GM12878 (cell line): ENCODE measurements around the gene POU3F3. TPM values are rescaled to one million over a fixed set of nuclear protein-coding genes. Genes with fewer than 3 reads are reported as not detected.

Source experiments
- ATAC-seq: fragments of 200-7000 bp; cut with Tn5 transposase; 3 replicates; pipeline ENCODE4 v1.9.1; 2020; ENCODE audit warnings: mild to moderate bottlenecking, moderate library complexity
- BruUV-seq: library from RNA; stranded (reverse); fragments of 400-500 nt; replicated peaks from 2 replicates; lab custom pipeline; 2021; lab: Mats Ljungman, UMichigan
- CTCF ChIA-PET: fragments of 300-600 bp; sonication (Branson Sonifier 250); formaldehyde crosslinking; extraction: SDS; loops from one replicate; lab custom pipeline; 2021; ENCODE audit warnings: inconsistent platforms; lab: Yijun Ruan, JAX
- POLR2A ChIA-PET: fragments of 350-600 bp; formaldehyde crosslinking; extraction: SDS; loops from one replicate; lab custom pipeline; 2021; ENCODE audit warnings: inconsistent platforms; lab: Charles Lee
- RAD21 ChIA-PET: fragments of 300-600 bp; sonication (Branson Sonifier 250); formaldehyde crosslinking; loops from one replicate; lab custom pipeline; 2023; ENCODE audit warnings: antibody characterized with exemption; ENCODE audit not compliant: unreplicated experiment; lab: Charles Lee
- SMC1A ChIA-PET: fragments of 300-600 bp; sonication (Branson Sonifier 250); formaldehyde crosslinking; loops from one replicate; lab custom pipeline; 2023; ENCODE audit not compliant: unreplicated experiment, uncharacterized antibody; lab: Charles Lee
- DNase-seq: peaks from one replicate; pipeline ENCODE4 v3.0.0-alpha.2; 2011; ENCODE audit warnings: low read depth, low spot score
- FAIRE-seq: peaks from 3 replicates; lab custom pipeline; 2011; peaks lifted over from hg19 to GRCh38; lab: Jason Lieb, UNC
- H2AFZ ChIP-seq: 2 replicates; pipeline ENCODE4 v1.6.0; 2011; ENCODE audit warnings: low read depth, low read length, control low read depth; ENCODE audit not compliant: control insufficient read depth
- H3K27ac ChIP-seq: 2 replicates; pipeline ENCODE4 v1.5.1; 2011; ENCODE audit warnings: control low read depth; ENCODE audit not compliant: control insufficient read depth, insufficient read depth
- H3K27me3 ChIP-seq, 2 experiments: replicated peaks in 1 of 2; 2 replicates each; pipeline versions ENCODE4 v1.6.0 to v1.6.1; 2011; ENCODE audit warnings: low read length in 1 of 2; ENCODE audit not compliant: control insufficient read depth in 2 of 2, insufficient read depth in 2 of 2
- H3K36me3 ChIP-seq, 2 experiments: 2 replicates each; pipeline ENCODE4 v1.5.1; 2011; ENCODE audit warnings: low read length in 1 of 2; ENCODE audit not compliant: control insufficient read depth in 2 of 2, insufficient read depth in 2 of 2
- H3K4me1 ChIP-seq: 2 replicates; pipeline ENCODE4 v1.6.1; 2011; ENCODE audit warnings: mild to moderate bottlenecking, low read length, moderate library complexity, mixed read lengths; ENCODE audit not compliant: control insufficient read depth, insufficient read depth
- H3K4me2 ChIP-seq: 2 replicates; pipeline ENCODE4 v1.6.0; 2011; ENCODE audit warnings: control low read depth; ENCODE audit not compliant: control insufficient read depth, insufficient read depth
- H3K4me3 ChIP-seq: fragments of 200-600 bp; sonication (generic); 2 replicates; pipeline ENCODE4 v1.5.1; 2016
- H3K79me2 ChIP-seq: 2 replicates; pipeline ENCODE4 v1.6.0; 2011; ENCODE audit warnings: low read length; ENCODE audit not compliant: control insufficient read depth, insufficient read depth
- H3K9ac ChIP-seq: 2 replicates; pipeline ENCODE4 v1.8.0; 2011; ENCODE audit warnings: low read length, control low read depth, mixed read lengths; ENCODE audit not compliant: control insufficient read depth, insufficient read depth
- H3K9me3 ChIP-seq: replicated peaks from 3 replicates; pipeline ENCODE4 v1.5.1; 2011; ENCODE audit warnings: mild to moderate bottlenecking, low read length; ENCODE audit not compliant: control insufficient read depth, insufficient read depth
- H4K20me1 ChIP-seq: 2 replicates; pipeline ENCODE4 v1.6.0; 2011; ENCODE audit not compliant: control insufficient read depth, insufficient read depth
- CBX5 ChIP-seq: sonication (generic); IDR thresholded peaks from 2 replicates; pipeline ENCODE4 v1.6.1; 2016; ENCODE audit warnings: low read depth, moderate library complexity, mild to moderate bottlenecking, inconsistent platforms
- HSF1 ChIP-seq: fragments of 150-350 bp; IDR thresholded peaks from 2 replicates; pipeline ENCODE4 v1.6.1; 2014; ENCODE audit warnings: mild to moderate bottlenecking, low read depth, low read length
- NRF1 ChIP-seq: conservative IDR thresholded peaks from 2 replicates; pipeline ENCODE4 v1.6.1; 2011; ENCODE audit warnings: mild to moderate bottlenecking, low read depth, low read length, improper control_type of control experiment
- SIN3A ChIP-seq: IDR thresholded peaks from 2 replicates; pipeline ENCODE4 v1.6.1; 2012; ENCODE audit warnings: low read depth, low read length, improper control_type of control experiment
- SPI1 ChIP-seq: IDR thresholded peaks from 2 replicates; pipeline ENCODE4 v1.6.1; 2011; ENCODE audit warnings: low read depth, mild to moderate bottlenecking, low read length, moderate library complexity, borderline replicate concordance; ENCODE audit not compliant: insufficient read depth
- USF2 ChIP-seq: IDR thresholded peaks from 2 replicates; pipeline ENCODE4 v1.6.1; 2011; ENCODE audit warnings: low read depth, low read length, improper control_type of control experiment, borderline replicate concordance
- YY1 ChIP-seq: IDR thresholded peaks from 2 replicates; pipeline ENCODE4 v1.6.1; 2011; ENCODE audit warnings: low read depth, mild to moderate bottlenecking, low read length
- ZBED1 ChIP-seq: IDR thresholded peaks from 2 replicates; pipeline ENCODE4 v1.6.1; 2016; ENCODE audit warnings: borderline replicate concordance
- ZNF207 ChIP-seq: fragments of 450-650 bp; IDR thresholded peaks from 2 replicates; pipeline ENCODE4 v1.6.1; 2014; ENCODE audit warnings: antibody characterized with exemption, mild to moderate bottlenecking, borderline replicate concordance
- ZNF217 ChIP-seq: fragments of 450-650 bp; IDR thresholded peaks from 2 replicates; pipeline ENCODE4 v1.6.1; 2017; ENCODE audit warnings: antibody characterized with exemption, mild to moderate bottlenecking
- WGBS: methylation state at CpG from one replicate; pipeline ENCODE4 v1.1.6; 2016; ENCODE audit warnings: low lambda C conversion rate; ENCODE audit not compliant: insufficient replicate concordance, insufficient coverage; ENCODE audit errors: missing lambda C conversion rate; 5-methylcytosine and 5-hydroxymethylcytosine counted together
- in situ Hi-C: fragments of 300-500 bp; cut with MboI; formaldehyde crosslinking; loops from 9 replicates; pipeline ENCODE4 v1.14.3; 2018; ENCODE audit warnings: mixed read lengths
- intact Hi-C: fragments of 100-400 bp; cut with micrococcal nuclease; formaldehyde crosslinking; loops from one replicate; pipeline ENCODE4 v1.14.2; 2022; ENCODE audit not compliant: unreplicated experiment
- polyA plus RNA-seq, 11 experiments: library from polyadenylated mRNA; depleted of rRNA in 4 of 11; unstranded in 6 of 11; stranded (reverse) in 5 of 11; fragments of >200 nt; fragmentation: Nextera tagmentation in 4 of 11; fragmentation: Illumina TruSeq in 1 of 11; extraction: Ambion mirVana in 4 of 11; extraction: Trizol in 1 of 11; gene quantifications; 1 replicate in 1 of 11; 2 replicates in 10 of 11; pipeline versions ENCODE4 v1.2.1 to v1.2.3, GENCODE V29; 2011 to 2016; ENCODE audit warnings: inconsistent platforms in 2 of 11, missing spikeins in 2 of 11, low read depth in 1 of 11
- total RNA-seq, 4 experiments: library from RNA; depleted of rRNA in 3 of 4; stranded (reverse); fragments of >200 nt in 3 of 4; fragmentation: Illumina TruSeq in 1 of 4; extraction: Trizol in 1 of 4; gene quantifications; 2 replicates each; pipeline versions ENCODE4 v1.2.1 to v1.2.3, GENCODE V29; 2013 to 2021
- TF ChIP-seq, protein P1 (sequence below): fragments of 450-650 bp; formaldehyde crosslinking; IDR thresholded peaks from 2 replicates; pipeline ENCODE4 v1.4.0; 2022; ENCODE audit warnings: mild to moderate bottlenecking, moderate library complexity
- TF ChIP-seq, protein P2 (sequence below): IDR thresholded peaks from 2 replicates; pipeline ENCODE4 v1.6.1; 2012; ENCODE audit warnings: low read depth, low read length, improper control_type of control experiment

Gene POU3F3
- total and polyA plus RNA-seq, 10 of the 15 experiments (the other 5 are each of a cell fraction or from before 2014, with no cell fraction given): not detected

- TF ChIP-seq, protein P1, sequence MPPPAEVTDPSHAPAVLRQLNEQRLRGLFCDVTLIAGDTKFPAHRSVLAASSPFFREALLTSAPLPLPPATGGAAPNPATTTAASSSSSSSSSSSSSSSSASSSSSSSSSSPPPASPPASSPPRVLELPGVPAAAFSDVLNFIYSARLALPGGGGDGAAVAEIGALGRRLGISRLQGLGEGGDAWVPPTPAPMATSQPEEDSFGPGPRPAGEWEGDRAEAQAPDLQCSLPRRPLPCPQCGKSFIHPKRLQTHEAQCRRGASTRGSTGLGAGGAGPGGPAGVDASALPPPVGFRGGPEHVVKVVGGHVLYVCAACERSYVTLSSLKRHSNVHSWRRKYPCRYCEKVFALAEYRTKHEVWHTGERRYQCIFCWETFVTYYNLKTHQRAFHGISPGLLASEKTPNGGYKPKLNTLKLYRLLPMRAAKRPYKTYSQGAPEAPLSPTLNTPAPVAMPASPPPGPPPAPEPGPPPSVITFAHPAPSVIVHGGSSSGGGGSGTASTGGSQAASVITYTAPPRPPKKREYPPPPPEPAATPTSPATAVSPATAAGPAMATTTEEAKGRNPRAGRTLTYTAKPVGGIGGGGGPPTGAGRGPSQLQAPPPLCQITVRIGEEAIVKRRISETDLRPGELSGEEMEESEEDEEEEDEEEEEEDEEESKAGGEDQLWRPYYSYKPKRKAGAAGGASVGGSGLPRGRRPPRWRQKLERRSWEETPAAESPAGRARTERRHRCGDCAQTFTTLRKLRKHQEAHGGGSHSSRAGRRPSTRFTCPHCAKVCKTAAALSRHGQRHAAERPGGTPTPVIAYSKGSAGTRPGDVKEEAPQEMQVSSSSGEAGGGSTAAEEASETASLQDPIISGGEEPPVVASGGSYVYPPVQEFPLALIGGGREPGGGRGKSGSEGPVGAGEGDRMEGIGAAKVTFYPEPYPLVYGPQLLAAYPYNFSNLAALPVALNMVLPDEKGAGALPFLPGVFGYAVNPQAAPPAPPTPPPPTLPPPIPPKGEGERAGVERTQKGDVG (CRISPR knock-in tag): no peak
These were observed 33.8 kb downstream of the POU3F3 start (continued) for GRCh38 chr2:104887676-104888075.

- intact Hi-C loops (no loop called here), in situ Hi-C loops (no loop called here)
- FAIRE-seq: no peak
- WGBS: 29% methylated on average over 7 of the region's 7 CpGs
- Histone ChIP-seq H3K27ac (no peak overlapping the region), H4K20me1 (no peaks in the 10 kb centered on the region), H3K79me2 (no peaks in the 10 kb centered on the region), H3K27me3 (no peaks in the 10 kb centered on the region; a peak in 1 of 4 replicates), H2AFZ (no peak overlapping the region), H3K9me3 (no peaks in the 10 kb centered on the region), H3K4me2 (no peak overlapping the region), H3K4me1 (no peaks in the 10 kb centered on the region), H3K9ac (no peak overlapping the region), H3K4me3 (no peak overlapping the region), H3K36me3 (no peaks in the 10 kb centered on the region)
- ChIA-PET SMC1A (no interaction called here), POLR2A (no interaction called here), RAD21 (no interaction called here), CTCF (interaction anchor here (1.0 kb wide), 1 partner anchor 39 kb away, joined by 5 read pairs; no protein-coding TSS in a partner anchor)
- no peak for ATAC-seq
- no TSS peak for BruUV-seq
- DNase-seq: no peak
- TF ChIP-seq USF2: no peak
- TF ChIP-seq NRF1: no peak
- no peak for TF ChIP-seq SPI1
- TF ChIP-seq, protein P2, sequence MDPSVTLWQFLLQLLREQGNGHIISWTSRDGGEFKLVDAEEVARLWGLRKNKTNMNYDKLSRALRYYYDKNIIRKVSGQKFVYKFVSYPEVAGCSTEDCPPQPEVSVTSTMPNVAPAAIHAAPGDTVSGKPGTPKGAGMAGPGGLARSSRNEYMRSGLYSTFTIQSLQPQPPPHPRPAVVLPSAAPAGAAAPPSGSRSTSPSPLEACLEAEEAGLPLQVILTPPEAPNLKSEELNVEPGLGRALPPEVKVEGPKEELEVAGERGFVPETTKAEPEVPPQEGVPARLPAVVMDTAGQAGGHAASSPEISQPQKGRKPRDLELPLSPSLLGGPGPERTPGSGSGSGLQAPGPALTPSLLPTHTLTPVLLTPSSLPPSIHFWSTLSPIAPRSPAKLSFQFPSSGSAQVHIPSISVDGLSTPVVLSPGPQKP: no peak
- TF ChIP-seq ZBED1: no peak
- TF ChIP-seq SIN3A: no peak
- no peak for TF ChIP-seq ZNF207
- TF ChIP-seq HSF1: no peak
- no peak for TF ChIP-seq CBX5
- TF ChIP-seq ZNF217: no peak
- no peak for TF ChIP-seq YY1
These were observed 34.8 kb downstream of the POU3F3 start for GRCh38 chr2:104888489-104889258.
